GM21381 (cell line): ENCODE measurements around the gene ROMO1.
"Not testable (repeated sequence)": the region's sequence is repeated elsewhere in the genome, so short reads cannot be mapped to it uniquely, and the experiment has no call there.

Experiments used
- ATAC-seq: cut with Tn5 transposase; IDR thresholded peaks from one replicate; pipeline ENCODE4 v1.9.1; 2021; ENCODE audit warnings: mild to moderate bottlenecking, moderate library complexity; ENCODE audit not compliant: unreplicated experiment

Gene ROMO1

GRCh38 chr20:35729283-35729807 lies 30.1 kb downstream of the ROMO1 start:
- no peak for ATAC-seq

- ATAC-seq = no peak
Observed at GRCh38 chr20:35729836-35730582, 30.8 kb downstream of the ROMO1 start.

DNA sequence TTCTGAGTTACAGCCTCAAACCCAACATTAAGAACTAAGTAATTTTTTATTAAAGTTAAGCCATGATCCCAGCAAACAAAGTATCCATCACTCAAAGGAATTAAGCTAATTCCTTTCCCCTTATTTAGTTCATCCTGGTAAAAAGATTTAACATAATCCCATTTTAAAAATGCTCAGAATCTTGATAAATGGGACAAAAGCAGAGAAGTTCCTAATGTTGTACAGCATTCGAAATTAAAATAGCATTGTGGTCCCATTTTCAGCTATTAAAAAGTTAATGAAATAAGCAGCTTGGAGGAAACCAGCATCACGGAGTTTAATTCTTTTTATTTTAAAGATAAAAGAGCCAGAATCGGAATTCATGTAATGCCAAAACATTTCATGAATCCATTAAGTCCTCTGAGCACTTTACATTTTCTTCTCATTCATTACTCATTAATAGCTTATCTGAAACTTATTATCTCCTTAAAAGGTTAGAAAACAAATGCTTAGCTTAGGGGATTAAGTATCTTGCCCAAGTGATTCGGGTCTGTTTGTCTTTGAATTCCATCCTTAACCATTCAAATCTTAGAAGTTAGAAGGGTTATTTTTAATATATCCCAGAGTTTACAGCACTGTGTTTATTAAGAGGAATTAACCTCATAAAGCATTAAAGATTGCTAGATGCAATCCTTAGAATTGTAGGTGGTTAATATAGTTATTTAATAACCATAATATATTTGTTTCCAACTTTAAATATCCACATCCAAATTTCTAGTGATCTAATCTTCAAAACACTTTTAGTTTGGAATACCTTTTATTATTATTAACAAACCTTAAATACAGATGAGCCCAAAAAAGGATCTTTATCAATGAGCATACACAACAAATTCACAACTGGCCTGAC lies 31.6 kb downstream of the ROMO1 start:
- ATAC-seq = no peak

- ATAC-seq = no peak
Observed at GRCh38 chr20:35731469-35731788, 32.2 kb downstream of the ROMO1 start.

GRCh38 chr20:35731862-35732643 lies 32.8 kb downstream of the ROMO1 start:
- ATAC-seq = no peak

- ATAC-seq = no peak
Observed at GRCh38 chr20:35732644-35732982, 33.4 kb downstream of the ROMO1 start.

DNA sequence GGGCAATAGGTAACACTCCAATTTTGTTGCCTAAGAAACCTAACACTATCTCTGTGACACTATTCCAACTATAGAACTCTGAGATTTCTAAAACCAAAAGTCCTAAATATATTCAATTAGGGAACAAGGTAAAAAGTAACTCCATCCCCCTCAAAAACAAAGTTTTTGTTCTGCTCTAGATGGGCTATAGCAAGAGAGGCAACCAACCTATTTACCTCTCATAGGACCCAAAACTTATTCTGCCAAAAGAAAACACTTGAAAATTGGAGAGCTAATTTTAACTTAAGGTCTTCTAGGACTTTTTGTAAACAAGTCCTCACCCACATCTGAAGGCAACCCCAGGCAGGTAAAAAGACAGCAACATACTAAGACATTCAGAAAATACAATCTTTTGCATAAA lies 35.2 kb downstream of the ROMO1 start:
- no peak for ATAC-seq

GRCh38 chr20:35734777-35735649 lies 35.8 kb downstream of the ROMO1 start:
- no peak for ATAC-seq

DNA sequence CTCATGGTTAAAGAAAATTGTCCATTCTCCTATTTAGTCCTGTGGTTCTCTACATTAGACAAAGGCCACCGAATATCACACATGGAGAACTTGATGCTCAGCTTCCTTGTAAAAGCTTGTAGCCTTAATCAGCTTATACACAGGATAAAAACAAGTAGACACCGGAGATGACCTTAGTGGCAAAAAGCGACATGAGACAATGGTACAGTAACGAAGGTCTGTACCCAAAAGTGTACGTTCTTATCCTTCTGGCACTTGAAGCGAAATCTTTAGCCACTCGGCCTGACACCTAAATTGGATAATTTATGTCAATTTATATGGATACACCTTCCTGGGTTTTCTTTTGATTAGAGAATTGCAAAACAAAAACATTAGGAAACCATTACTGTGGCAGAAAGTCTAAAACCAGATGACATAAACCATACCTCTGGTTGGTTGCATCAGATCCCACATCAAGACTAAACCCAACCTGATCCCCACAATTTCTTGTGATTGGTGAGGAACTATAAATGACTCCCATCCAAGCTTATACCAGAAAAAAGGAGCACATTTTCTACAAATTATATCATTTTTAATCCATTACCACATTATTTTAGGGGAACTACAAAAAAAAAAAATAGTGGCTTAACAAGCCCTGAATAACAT lies 36.7 kb downstream of the ROMO1 start:
- ATAC-seq = no peak

- no peak for ATAC-seq
Observed at GRCh38 chr20:35737865-35738333, 38.7 kb downstream of the ROMO1 start.

GRCh38 chr20:35738410-35739179 lies 39.4 kb downstream of the ROMO1 start:
- no peak for ATAC-seq

GRCh38 chr20:35739294-35740163 lies 40.3 kb downstream of the ROMO1 start:
- ATAC-seq = no peak

GRCh38 chr20:35741892-35742740 lies 42.9 kb downstream of the ROMO1 start, which contains the start of gene RBM39:
Gene RBM39, minus strand, starts transcription at chr20:35742260. Its CDS starts 1,386 bp downstream, at chr20:35740874.
- peak; percentile 89 for ATAC-seq

DNA sequence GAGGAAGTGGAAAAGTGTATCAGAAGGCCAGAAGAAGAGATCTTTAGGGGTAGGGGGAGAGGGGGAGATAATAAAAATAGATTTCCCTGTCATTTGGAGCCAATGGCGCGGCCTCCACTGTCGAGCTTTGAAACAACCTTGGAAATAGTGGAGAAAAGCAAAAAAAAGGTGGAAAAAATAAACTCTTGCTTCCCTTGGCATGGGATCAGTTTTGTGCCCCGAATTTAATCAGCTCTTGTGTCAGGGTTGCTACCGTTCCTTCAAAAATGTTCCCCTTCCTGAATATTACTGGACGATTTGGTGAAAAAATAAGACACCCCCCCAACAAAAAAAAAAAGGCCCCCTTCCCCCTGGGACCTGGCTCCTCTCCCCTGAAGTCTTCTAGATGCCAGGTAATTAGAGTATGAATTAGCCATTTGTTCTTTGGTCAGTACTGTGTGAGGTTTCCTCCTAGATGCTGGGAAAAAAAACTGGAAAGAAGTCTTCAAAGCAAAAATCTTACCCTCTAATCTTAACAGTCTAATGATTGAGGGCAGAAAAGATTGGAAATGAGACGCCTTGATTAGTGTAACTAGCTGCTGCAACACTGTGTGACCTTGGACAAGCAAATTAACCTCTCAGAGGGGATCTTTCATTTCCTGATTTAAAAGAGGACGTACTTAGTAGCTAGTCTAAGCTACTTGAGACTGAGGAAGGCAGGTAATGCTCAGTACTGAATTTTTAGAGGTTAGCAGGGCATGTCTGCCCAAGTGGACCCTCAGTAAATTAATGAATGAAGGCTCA lies 43.7 kb downstream of the ROMO1 start:
- no peak for ATAC-seq

GRCh38 chr20:35743693-35744491 lies 44.7 kb downstream of the ROMO1 start:
- ATAC-seq = no peak

DNA sequence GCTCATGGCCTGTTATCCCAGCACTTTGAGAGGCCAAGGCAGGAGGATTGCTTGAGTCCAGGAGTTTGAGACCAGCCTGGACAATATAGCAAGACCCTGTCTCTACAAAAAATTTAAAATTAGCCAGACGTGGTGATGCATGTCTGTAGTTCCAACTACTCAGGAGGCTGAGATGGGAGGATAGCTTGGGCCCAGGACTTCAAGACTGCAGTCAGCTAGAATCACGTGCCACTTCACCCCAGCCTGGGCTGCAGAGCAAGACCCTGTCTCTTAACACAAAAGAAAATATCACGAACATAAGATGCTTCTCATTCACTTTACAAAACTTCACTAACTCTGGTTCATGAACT lies 45.3 kb downstream of the ROMO1 start:
- not testable (repeated sequence) for ATAC-seq
